GM19438 (cell line): ENCODE data around the gene SPATA21.
"Not testable (repeated sequence)": the region's sequence is repeated elsewhere in the genome, so short reads cannot be mapped to it uniquely, and the experiment has no call there.

Experiments
- ATAC-seq: cut with Tn5 transposase; IDR thresholded peaks from one replicate; pipeline ENCODE4 v1.9.1; 2021; ENCODE audit warnings: low read depth; ENCODE audit not compliant: unreplicated experiment

Gene SPATA21, protein sequence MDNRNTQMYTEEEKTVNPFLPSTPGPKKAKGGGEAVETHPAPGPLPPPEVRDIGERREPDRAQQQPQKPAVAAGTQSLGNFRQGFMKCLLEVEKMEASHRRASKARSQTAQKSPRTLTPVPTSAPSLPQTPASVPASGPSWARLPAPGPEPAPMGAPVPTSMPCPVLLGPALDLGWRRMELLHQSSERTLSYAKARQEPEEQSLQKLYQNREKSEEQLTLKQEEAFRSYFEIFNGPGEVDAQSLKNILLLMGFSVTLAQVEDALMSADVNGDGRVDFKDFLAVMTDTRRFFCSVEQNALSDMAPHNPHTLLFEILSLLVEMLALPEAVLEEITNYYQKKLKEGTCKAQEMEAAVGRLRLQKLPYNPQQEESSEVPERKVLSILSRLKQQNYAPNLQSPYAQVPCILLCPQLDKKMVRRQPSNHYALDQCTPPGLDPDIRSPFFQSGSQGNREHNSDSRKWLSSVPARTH

DNA sequence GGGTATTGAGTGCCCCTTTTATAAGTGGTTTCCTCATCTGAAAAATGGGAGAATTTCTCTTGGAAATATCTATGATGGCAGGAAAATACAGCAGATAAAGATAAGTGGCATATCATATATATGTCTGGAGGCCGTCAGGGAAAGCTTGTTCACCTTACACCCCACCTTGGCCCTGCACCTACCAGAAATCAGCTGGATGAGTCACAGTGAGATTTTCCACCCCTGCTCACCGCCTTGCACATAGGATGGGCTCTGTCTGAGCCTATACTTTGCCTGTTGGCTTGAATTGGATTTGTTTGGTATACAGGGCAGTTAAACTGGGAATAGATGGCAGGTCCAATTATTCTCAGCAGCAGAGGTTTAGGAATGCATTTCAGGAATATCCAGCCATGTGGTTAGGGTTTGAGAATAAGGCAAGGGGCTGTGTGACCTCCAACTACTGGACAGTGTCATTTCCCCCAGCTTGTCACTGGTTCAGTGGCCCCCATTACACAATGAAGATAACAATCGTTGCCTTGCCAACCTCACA is at the start of gene SPATA21:
Gene SPATA21, minus strand, starts transcription at position 479 of the 529 bp plus-strand sequence. CDS start 6,053 bp downstream, outside the sequence.
- ATAC-seq = no peak

DNA sequence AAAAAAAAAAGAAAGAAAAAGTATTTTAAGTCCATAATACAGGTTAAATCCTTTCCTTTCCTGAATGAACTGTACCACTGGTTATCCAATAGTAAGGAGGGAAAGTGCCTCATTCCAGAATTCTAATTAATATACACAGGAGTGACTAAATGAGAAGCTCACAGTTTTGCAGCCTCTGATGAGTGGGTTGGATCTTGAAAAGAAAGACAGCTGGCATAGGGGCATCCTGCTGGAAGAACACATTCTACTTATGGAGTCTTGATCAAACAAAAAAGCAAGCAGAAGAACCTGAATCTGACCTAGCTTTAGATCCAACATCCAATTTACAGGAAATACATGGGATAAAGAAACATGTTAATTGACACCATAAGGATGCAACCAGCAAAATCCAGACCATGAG is 49.8 kb upstream of the SPATA21 start:
- ATAC-seq = not testable (repeated sequence)

DNA sequence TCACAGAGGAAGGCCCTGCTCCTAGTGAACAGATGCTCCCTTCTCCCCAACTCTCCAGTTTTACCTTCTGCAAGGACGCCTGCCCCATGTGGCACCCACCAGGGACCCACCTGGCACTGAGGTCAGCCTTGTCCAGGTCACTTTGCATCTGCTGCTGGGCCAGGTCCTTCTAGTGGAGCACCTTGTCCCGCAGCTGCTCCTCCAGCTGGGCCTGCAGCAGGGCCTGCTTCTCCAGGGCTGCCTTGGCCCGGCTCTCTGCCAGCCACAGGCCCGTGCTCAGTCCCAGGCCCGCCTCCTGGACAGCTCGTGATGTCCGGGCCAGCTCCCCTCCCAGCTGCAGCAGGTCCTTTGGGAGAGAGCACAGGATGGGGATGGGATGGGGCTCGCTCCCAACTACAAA is 49.1 kb upstream of the SPATA21 start:
- ATAC-seq = not testable (repeated sequence)

GRCh38 chr1:16484931-16485330 is 47.7 kb upstream of the SPATA21 start:
- no peak for ATAC-seq

- no peak for ATAC-seq
Observed at GRCh38 chr1:16484501-16484835, 47.2 kb upstream of the SPATA21 start.

- not testable (repeated sequence) for ATAC-seq
Observed at GRCh38 chr1:16483639-16484500, 46.6 kb upstream of the SPATA21 start.

DNA sequence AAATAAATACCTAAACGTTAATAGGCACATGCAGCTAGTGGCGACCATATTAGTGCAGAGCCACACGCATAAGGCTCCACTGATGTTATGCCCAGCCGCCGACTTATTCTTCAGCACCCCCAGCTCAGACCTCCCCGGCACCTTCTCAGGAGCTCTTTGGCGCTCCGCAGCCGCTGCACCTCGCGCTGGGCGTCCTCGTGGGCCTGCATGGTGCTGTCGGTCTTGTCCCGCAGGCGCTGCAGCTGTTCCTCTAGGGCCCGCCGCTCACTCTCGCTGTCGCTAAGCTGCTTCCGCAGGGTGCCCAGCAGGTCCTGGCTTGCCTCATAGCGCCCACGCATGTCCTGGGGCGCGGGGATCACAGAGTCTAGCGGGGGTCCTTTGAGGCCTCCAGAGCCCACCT is 45.9 kb upstream of the SPATA21 start:
- not testable (repeated sequence) for ATAC-seq

- ATAC-seq = no peak
Observed at GRCh38 chr1:16478091-16478490, 40.9 kb upstream of the SPATA21 start.

- ATAC-seq = not testable (repeated sequence)
Observed at GRCh38 chr1:16475771-16476770, 38.8 kb upstream of the SPATA21 start.

DNA sequence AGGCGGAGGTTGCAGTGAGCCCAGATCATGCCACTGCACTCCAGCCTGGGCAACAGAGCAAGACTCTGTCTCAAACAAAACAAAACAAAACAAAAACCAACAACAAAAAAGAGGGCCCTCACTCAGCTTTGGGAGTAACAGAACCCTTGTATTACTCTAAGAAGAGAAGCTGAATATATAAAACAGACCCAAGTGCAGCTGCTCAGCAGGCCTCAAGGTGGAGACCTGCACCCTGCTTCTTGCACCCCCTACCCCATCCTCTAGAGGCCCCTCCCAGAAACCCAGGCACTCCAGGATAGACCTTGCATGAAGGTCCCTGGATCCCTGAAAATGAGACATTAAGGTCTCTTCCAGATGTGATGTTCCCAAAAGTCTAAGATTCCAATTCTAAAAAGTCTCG is 37.7 kb upstream of the SPATA21 start:
- ATAC-seq = not testable (repeated sequence)

GRCh38 chr1:16474166-16474800 is 37.1 kb upstream of the SPATA21 start:
- no peak for ATAC-seq

- ATAC-seq = no peak
Observed at GRCh38 chr1:16468558-16468957, 31.3 kb upstream of the SPATA21 start.

GRCh38 chr1:16464917-16465625 is 27.8 kb upstream of the SPATA21 start:
- ATAC-seq = no peak

- ATAC-seq = no peak
Observed at GRCh38 chr1:16462773-16463330, 25.6 kb upstream of the SPATA21 start.

- ATAC-seq = no peak
Observed at GRCh38 chr1:16461681-16462080, 24.5 kb upstream of the SPATA21 start.

DNA sequence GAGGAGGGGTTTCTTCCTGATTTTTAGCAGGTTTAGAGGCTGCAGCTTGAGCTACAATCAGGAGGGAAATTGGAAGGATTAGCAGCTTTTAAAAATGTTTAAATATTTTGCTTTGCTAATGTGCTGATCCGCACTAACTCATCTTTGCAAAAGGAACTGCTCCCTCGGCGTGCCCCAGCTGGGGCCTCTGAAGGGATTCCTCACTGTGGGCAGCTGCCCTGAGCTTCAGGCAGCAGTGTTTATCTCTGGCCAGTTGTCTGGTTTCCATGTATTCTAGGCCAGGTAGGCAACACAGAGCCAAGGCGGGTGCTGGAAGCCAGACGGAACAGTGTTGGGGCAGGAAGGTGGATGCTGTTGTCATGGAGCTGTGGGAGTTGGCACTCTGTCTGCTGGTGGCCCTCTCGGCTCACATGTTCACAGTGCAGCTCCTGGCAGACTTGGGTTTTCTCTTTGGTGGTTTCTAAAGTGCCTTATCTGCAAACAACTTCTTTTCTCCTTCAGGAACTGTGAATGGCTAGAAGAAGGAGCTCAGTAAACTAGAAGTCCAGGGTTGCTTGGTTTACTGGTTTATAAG is 22.2 kb upstream of the SPATA21 start:
- no peak for ATAC-seq

DNA sequence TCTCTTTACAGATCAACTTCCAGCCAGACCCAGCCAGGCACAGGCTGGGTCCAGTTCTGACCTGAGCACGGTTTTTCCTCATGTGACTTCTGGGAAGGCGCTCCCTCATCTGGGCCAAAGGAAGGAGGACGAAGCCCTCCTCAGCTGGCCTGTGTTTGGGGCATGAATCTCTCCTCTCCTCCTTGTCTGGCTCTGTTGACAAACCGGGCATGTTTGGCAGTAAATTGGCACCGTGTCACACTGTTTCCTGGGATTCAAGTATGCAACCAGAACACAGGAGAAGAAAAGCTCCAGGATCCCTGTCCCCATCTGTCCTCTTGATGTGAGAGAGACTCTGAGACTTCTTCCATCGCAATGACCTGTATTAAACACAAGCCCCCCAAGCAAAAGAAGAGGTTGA is 21.6 kb upstream of the SPATA21 start:
- ATAC-seq = no peak

DNA sequence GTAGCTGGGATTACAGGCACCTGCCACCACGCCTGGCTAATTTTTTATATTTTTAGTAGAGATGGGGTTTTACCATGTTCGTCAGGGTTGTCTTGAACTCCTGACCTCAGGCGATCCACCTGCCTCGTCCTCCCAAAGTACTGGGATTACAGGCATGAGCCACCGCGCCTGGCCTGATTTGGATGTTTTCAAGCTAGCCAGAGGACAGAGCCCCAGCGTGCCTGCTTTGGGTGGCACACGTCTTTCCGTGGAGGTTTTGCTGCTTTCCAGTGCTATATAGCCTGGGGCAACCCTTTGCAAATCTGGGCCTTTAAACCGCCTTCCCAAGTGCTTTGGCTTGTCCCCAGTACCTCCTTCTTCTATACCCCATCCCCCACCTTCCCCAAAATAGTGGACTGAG is 18.9 kb upstream of the SPATA21 start:
- ATAC-seq = not testable (repeated sequence)
